Endothelial cell of umbilical vein (primary cell): ENCODE measurements around the gene SRM. TPM values are rescaled to one million over a fixed set of nuclear protein-coding genes. Genes with fewer than 3 reads are reported as not detected.

Experiments used
- BruUV-seq: library from RNA; stranded (reverse); fragments of 400-500 nt; replicated peaks from 2 replicates; lab custom pipeline; 2021; lab: Mats Ljungman, UMichigan
- CTCF ChIA-PET: fragments of 300-600, 350-600 bp; sonication (Branson Sonifier 250); formaldehyde crosslinking; loops from one replicate; lab custom pipeline; 2021; ENCODE audit warnings: antibody characterized with exemption, inconsistent platforms; lab: Charles Lee
- POLR2A ChIA-PET: fragments of 300-600, 350-600 bp; sonication (Branson Sonifier 250); formaldehyde crosslinking; loops from one replicate; lab custom pipeline; 2021; ENCODE audit warnings: antibody characterized with exemption, inconsistent platforms; lab: Charles Lee
- DNase-seq: peaks from one replicate; pipeline ENCODE4 v3.0.0-alpha.2; 2011; ENCODE audit warnings: low read depth, low spot score
- FAIRE-seq: peaks from 2 replicates; lab custom pipeline; 2011; peaks lifted over from hg19 to GRCh38; lab: Jason Lieb, UNC
- H2AFZ ChIP-seq: 2 replicates; pipeline ENCODE4 v1.6.0; 2012; ENCODE audit warnings: low read depth, low read length, control low read depth, inconsistent platforms
- H3K27ac ChIP-seq: 2 replicates; pipeline ENCODE4 v1.5.1; 2011; ENCODE audit warnings: low read depth, mild to moderate bottlenecking, control low read depth, low read length, moderate library complexity; ENCODE audit not compliant: insufficient read depth
- H3K27me3 ChIP-seq, 2 experiments: 2 replicates each; pipeline versions ENCODE4 v1.6.0 to v1.6.1; 2011; ENCODE audit warnings: low read length in 2 of 2, mixed read lengths in 1 of 2; ENCODE audit not compliant: control insufficient read depth in 2 of 2, insufficient read depth in 2 of 2
- H3K36me3 ChIP-seq, 2 experiments: 2 replicates in 1 of 2; 3 replicates in 1 of 2; pipeline ENCODE4 v1.5.1; 2011; ENCODE audit warnings: low read length in 2 of 2, mild to moderate bottlenecking in 1 of 2, moderate library complexity in 1 of 2; ENCODE audit not compliant: control insufficient read depth in 2 of 2, insufficient read depth in 2 of 2; ENCODE audit errors: extremely low read depth in 1 of 2
- H3K4me1 ChIP-seq: 3 replicates; pipeline ENCODE4 v1.5.1; 2011; ENCODE audit warnings: mild to moderate bottlenecking, low read length; ENCODE audit not compliant: control insufficient read depth, insufficient read depth; ENCODE audit errors: extremely low read depth
- H3K4me2 ChIP-seq: 2 replicates; pipeline ENCODE4 v1.6.1; 2011; ENCODE audit warnings: low read length, control low read depth, mixed read lengths; ENCODE audit not compliant: insufficient read depth
- H3K4me3 ChIP-seq, 3 experiments: fragments of 200-600 bp in 1 of 3; sonication (generic), shearing (Covaris generic) in 1 of 3; replicated peaks in 1 of 3; 2 replicates each; pipeline ENCODE4 v1.5.1; 2011 to 2016; ENCODE audit warnings: control low read depth in 3 of 3, low read length in 3 of 3, mild to moderate bottlenecking in 2 of 3, inconsistent platforms in 1 of 3, low read depth in 1 of 3, moderate library complexity in 1 of 3; ENCODE audit not compliant: insufficient read depth in 1 of 3
- H3K79me2 ChIP-seq: 2 replicates; pipeline ENCODE4 v1.6.0; 2012; ENCODE audit warnings: low read length, inconsistent platforms; ENCODE audit not compliant: control insufficient read depth, insufficient read depth
- H3K9ac ChIP-seq: replicated peaks from 2 replicates; pipeline ENCODE3; 2011; ENCODE audit warnings: low read length, control low read depth; ENCODE audit not compliant: insufficient read depth; ENCODE audit errors: extremely low read depth
- H3K9me1 ChIP-seq: replicated peaks from 3 replicates; pipeline ENCODE4 v1.6.0; 2011; ENCODE audit warnings: mild to moderate bottlenecking, low read length; ENCODE audit not compliant: control insufficient read depth, insufficient read depth; ENCODE audit errors: extremely low read depth
- H3K9me3 ChIP-seq: replicated peaks from 2 replicates; pipeline ENCODE4 v1.5.1; 2012; ENCODE audit warnings: low read length, inconsistent platforms; ENCODE audit not compliant: control insufficient read depth, insufficient read depth
- H4K20me1 ChIP-seq: replicated peaks from 2 replicates; pipeline ENCODE3; 2011; ENCODE audit warnings: mild to moderate bottlenecking, low read length; ENCODE audit not compliant: control insufficient read depth, insufficient read depth; ENCODE audit errors: extremely low read depth
- EZH2 ChIP-seq: IDR thresholded peaks from 2 replicates; pipeline ENCODE4 v1.6.1; 2012; ENCODE audit warnings: borderline replicate concordance, low read depth, mild to moderate bottlenecking, moderate library complexity, low read length, inconsistent platforms; ENCODE audit not compliant: severe bottlenecking
- FOS ChIP-seq: IDR thresholded peaks from 2 replicates; pipeline ENCODE4 v1.6.1; 2011; ENCODE audit warnings: mild to moderate bottlenecking, low read length, moderate library complexity, borderline replicate concordance; ENCODE audit not compliant: insufficient read depth
- GATA2 ChIP-seq: IDR thresholded peaks from 2 replicates; pipeline ENCODE4 v1.7.0; 2011; ENCODE audit warnings: low read depth, mild to moderate bottlenecking, moderate library complexity, mixed read lengths, low read length; ENCODE audit not compliant: insufficient read length, insufficient read depth
- JUN ChIP-seq: IDR thresholded peaks from 2 replicates; pipeline ENCODE4 v1.6.1; 2011; ENCODE audit warnings: borderline replicate concordance, low read depth; ENCODE audit not compliant: insufficient read length, insufficient read depth
- MYC ChIP-seq: IDR thresholded peaks from one replicate; pipeline ENCODE4 v1.6.1; 2011; ENCODE audit warnings: mild to moderate bottlenecking, low read depth, low read length
- POLR2A ChIP-seq: IDR thresholded peaks from 2 replicates; pipeline ENCODE4 v1.6.1; 2012; ENCODE audit warnings: low read depth, mild to moderate bottlenecking, control low read depth, low read length
- POLR2AphosphoS5 ChIP-seq: IDR thresholded peaks from 2 replicates; pipeline ENCODE4 v1.6.1; 2012; ENCODE audit warnings: low read depth, mild to moderate bottlenecking, control low read depth, low read length, moderate library complexity; ENCODE audit not compliant: insufficient read depth
- dilution Hi-C: fragments of 300-500 bp; cut with MboI; formaldehyde crosslinking; loops from one replicate; pipeline ENCODE4 v1.15.0; 2019; ENCODE audit warnings: low sequenced_read_pairs; ENCODE audit not compliant: extremely low pct_ligation_motif_present
- intact Hi-C: fragments of 100-400 bp; cut with micrococcal nuclease; formaldehyde crosslinking; loops from one replicate; pipeline ENCODE4 v1.10.0; 2022
- polyA plus RNA-seq, 4 experiments: library from polyadenylated mRNA; depleted of rRNA in 3 of 4; stranded (reverse) in 3 of 4; unstranded in 1 of 4; fragments of >200 nt; gene quantifications; 2 replicates each; pipeline versions ENCODE4 v1.2.1 to v1.2.3, GENCODE V29; 2011 to 2012; ENCODE audit warnings: missing spikeins in 1 of 4
- total RNA-seq: library from RNA; stranded (reverse); gene quantifications from 2 replicates; pipeline ENCODE4 v1.2.3, GENCODE V29; 2021
- TF ChIP-seq, protein P1 (sequence below): IDR thresholded peaks from 2 replicates; pipeline ENCODE4 v1.6.1; 2011; ENCODE audit not compliant: insufficient read depth, insufficient read length
- TF ChIP-seq, protein P2 (sequence below), 2 donors: IDR thresholded peaks; 1 replicate in 1 of 2; 2 replicates in 1 of 2; pipeline ENCODE4 v1.5.1; 2011; ENCODE audit warnings: low read length in 2 of 2, mild to moderate bottlenecking in 2 of 2, moderate library complexity in 2 of 2, control low read depth in 1 of 2, inconsistent platforms in 1 of 2, low read depth in 1 of 2; ENCODE audit not compliant: insufficient read depth in 1 of 2; ENCODE audit errors: extremely low read depth in 1 of 2

The SRM gene
- total and polyA plus RNA-seq, 2 donors (not counting 3 experiments of a cell fraction or from before 2014, with no cell fraction given) = 81.3 to 172 TPM

DNA sequence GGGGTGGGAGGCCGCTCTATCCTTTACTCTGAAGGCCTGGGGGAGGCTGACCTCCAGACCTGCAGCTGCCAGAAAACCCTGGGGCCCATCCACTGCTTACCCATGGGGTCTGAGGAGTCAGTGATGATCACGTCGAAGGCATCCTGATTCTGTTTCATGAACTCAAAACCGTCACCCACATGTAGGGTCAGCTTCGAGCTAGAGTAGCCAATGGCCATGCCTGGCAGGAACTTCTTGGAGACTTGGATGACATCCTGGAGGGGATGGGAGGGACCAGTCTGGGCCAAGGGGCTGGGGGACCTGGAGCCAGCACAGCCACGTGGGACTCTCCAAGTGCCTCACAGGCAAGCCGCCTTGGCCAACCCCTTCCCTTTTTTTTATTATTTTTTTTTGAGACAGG is 3.3 kb downstream of the SRM start:
- no peak overlapping the region for H2AFZ ChIP-seq
- dilution Hi-C loops = no loop called here
- FAIRE-seq = no peak
- H3K4me2 ChIP-seq = no peak overlapping the region
- H3K4me3 ChIP-seq = no peak overlapping the region
- no peaks in the 10 kb centered on the region for H3K9me1 ChIP-seq
- H4K20me1 ChIP-seq = no peaks in the 10 kb centered on the region
- ChIA-PET CTCF (interaction anchor here (3.1 kb wide), 1 partner anchor 19 kb away, joined by 21 read pairs; no protein-coding TSS in a partner anchor), POLR2A (no interaction called here)
- H3K36me3 ChIP-seq = peaks cover 0 to 12% of the 10 kb centered on the region in 2 experiments
- H3K27me3 ChIP-seq = no peaks in the 10 kb centered on the region
- no peak overlapping the region for H3K27ac ChIP-seq
- H3K79me2 ChIP-seq = peaks cover 20% of the 10 kb centered on the region
- H3K9ac ChIP-seq = no peak overlapping the region
- TF ChIP-seq, protein P1, sequence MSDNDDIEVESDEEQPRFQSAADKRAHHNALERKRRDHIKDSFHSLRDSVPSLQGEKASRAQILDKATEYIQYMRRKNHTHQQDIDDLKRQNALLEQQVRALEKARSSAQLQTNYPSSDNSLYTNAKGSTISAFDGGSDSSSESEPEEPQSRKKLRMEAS = no peak
- TF ChIP-seq JUN = no peak
- TF ChIP-seq MYC = no peak
- TF ChIP-seq, protein P2, sequence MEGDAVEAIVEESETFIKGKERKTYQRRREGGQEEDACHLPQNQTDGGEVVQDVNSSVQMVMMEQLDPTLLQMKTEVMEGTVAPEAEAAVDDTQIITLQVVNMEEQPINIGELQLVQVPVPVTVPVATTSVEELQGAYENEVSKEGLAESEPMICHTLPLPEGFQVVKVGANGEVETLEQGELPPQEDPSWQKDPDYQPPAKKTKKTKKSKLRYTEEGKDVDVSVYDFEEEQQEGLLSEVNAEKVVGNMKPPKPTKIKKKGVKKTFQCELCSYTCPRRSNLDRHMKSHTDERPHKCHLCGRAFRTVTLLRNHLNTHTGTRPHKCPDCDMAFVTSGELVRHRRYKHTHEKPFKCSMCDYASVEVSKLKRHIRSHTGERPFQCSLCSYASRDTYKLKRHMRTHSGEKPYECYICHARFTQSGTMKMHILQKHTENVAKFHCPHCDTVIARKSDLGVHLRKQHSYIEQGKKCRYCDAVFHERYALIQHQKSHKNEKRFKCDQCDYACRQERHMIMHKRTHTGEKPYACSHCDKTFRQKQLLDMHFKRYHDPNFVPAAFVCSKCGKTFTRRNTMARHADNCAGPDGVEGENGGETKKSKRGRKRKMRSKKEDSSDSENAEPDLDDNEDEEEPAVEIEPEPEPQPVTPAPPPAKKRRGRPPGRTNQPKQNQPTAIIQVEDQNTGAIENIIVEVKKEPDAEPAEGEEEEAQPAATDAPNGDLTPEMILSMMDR (IDR thresholded peaks at IDR 0.05; ENCODE audit: extremely low read depth in 1 of 2, insufficient read depth in 1 of 2, low read depth in 1 of 2, low read length in 2 of 2) = no peak
- TF ChIP-seq GATA2 = no peak
- no peak for TF ChIP-seq EZH2
- no peak for TF ChIP-seq POLR2A
- no peak for TF ChIP-seq POLR2AphosphoS5
- TF ChIP-seq FOS = no peak
- no peak for DNase-seq
- no TSS peak for BruUV-seq
- peaks cover 13% of the 10 kb centered on the region for H3K4me1 ChIP-seq
- H3K9me3 ChIP-seq = no peaks in the 10 kb centered on the region
- intact Hi-C loops = no loop called here
